Measurements from ENCODE around the gene ZMYM5. TPM values are rescaled to one million over a fixed set of nuclear protein-coding genes. Genes with fewer than 3 reads are reported as not detected.

Gene ZMYM5
- total RNA-seq, 1 experiment from 2014 or later, result 4.8 TPM

Other genes starting within 250 kb of the ZMYM5 start
- gene MPHOSPH8, start 230.0 kb downstream of the ZMYM5 start, total RNA-seq (2014; rRNA removed; shearing (Covaris generic)), result 8.4 and 8.5 TPM in 2 replicates
- 72.1 and 86.0 TPM in 2 replicates for gene PSPC1, start 80.7 kb downstream of the ZMYM5 start, total RNA-seq (2014; rRNA removed; shearing (Covaris generic))
- 16.6 and 18.7 TPM in 2 replicates for gene ZMYM2, start 95.1 kb upstream of the ZMYM5 start, total RNA-seq (2014; rRNA removed; shearing (Covaris generic))